WTC11 (cell line): ENCODE results near the gene ASCC1. TPM values are rescaled to one million over a fixed set of nuclear protein-coding genes. Genes with fewer than 3 reads are reported as not detected.

Experiments
- ATAC-seq: fragments of 200-7000 bp; cut with Tn5 transposase; 2 replicates; pipeline ENCODE4 v1.10.0; 2021; ENCODE audit warnings: mild to moderate bottlenecking, moderate library complexity
- CTCF ChIA-PET: fragments of 300-600 bp; sonication (Branson Sonifier 250); formaldehyde crosslinking; loops from one replicate; lab custom pipeline; 2021; ENCODE audit warnings: antibody characterized with exemption; lab: Charles Lee
- POLR2A ChIA-PET: fragments of 350-600 bp; sonication (Branson Sonifier 250); formaldehyde crosslinking; loops from one replicate; lab custom pipeline; 2021; ENCODE audit warnings: antibody characterized with exemption; lab: Charles Lee
- DNase-seq: peaks from one replicate; pipeline ENCODE4 v3.0.0; 2021; ENCODE audit warnings: low spot score
- H3K27ac Mint-ChIP-seq: 2 replicates; pipeline ENCODE4 v1.8.0; 2021; ENCODE audit warnings: mixed read lengths
- H3K27me3 Mint-ChIP-seq: 2 replicates; pipeline ENCODE4 v1.8.0; 2021; ENCODE audit warnings: low read depth, mild to moderate bottlenecking, moderate library complexity, mixed read lengths
- H3K36me3 Mint-ChIP-seq: 2 replicates; pipeline ENCODE4 v1.8.0; 2021; ENCODE audit warnings: mixed read lengths
- H3K4me1 Mint-ChIP-seq: 2 replicates; pipeline ENCODE4 v1.8.0; 2022; ENCODE audit warnings: mixed read lengths
- H3K4me3 Mint-ChIP-seq: 2 replicates; pipeline ENCODE4 v1.8.0; 2021; ENCODE audit warnings: mild to moderate bottlenecking, moderate library complexity, mixed read lengths
- H3K9me3 Mint-ChIP-seq: 2 replicates; pipeline ENCODE4 v1.8.0; 2021; ENCODE audit warnings: mixed read lengths
- CDX4 ChIP-seq: fragments of 250-450 bp; sonication (Bioruptor Pico); IDR thresholded peaks from 2 replicates; pipeline ENCODE4 v1.9.0; 2021; ENCODE audit warnings: moderate library complexity, mild to moderate bottlenecking, inconsistent platforms, borderline replicate concordance
- ELF4 ChIP-seq: sonication (generic); formaldehyde crosslinking; IDR thresholded peaks from 2 replicates; pipeline ENCODE4 v1.8.1; 2022; ENCODE audit warnings: low read depth, mild to moderate bottlenecking, moderate library complexity, missing genetic modification reagents
- FOXP1 ChIP-seq: sonication (generic); formaldehyde crosslinking; IDR thresholded peaks from 2 replicates; pipeline ENCODE4 v1.8.0; 2022; ENCODE audit warnings: missing genetic modification reagents, mild to moderate bottlenecking, moderate library complexity, borderline replicate concordance
- GRHL2 ChIP-seq: fragments of 250-450 bp; sonication (Bioruptor Pico); IDR thresholded peaks from 2 replicates; pipeline ENCODE4 v1.8.0; 2022; ENCODE audit warnings: mild to moderate bottlenecking, moderate library complexity; ENCODE audit not compliant: insufficient replicate concordance, severe bottlenecking
- IRF2 ChIP-seq: sonication (generic); formaldehyde crosslinking; IDR thresholded peaks from 2 replicates; pipeline ENCODE4 v1.8.0; 2022; ENCODE audit warnings: low read depth, missing genetic modification reagents, borderline replicate concordance
- PRDM15 ChIP-seq: sonication (generic); formaldehyde crosslinking; IDR thresholded peaks from 2 replicates; pipeline ENCODE4 v1.8.0; 2022; ENCODE audit warnings: missing genetic modification reagents
- TP53 ChIP-seq: sonication (generic); formaldehyde crosslinking; IDR thresholded peaks from 2 replicates; pipeline ENCODE4 v1.8.1; 2023; ENCODE audit warnings: mild to moderate bottlenecking, missing genetic modification reagents
- ZBTB43 ChIP-seq: sonication (generic); formaldehyde crosslinking; IDR thresholded peaks from 2 replicates; pipeline ENCODE4 v1.8.1; 2023; ENCODE audit warnings: mild to moderate bottlenecking, missing genetic modification reagents
- ZNF121 ChIP-seq: sonication (generic); formaldehyde crosslinking; IDR thresholded peaks from 2 replicates; pipeline ENCODE4 v1.8.0; 2023; ENCODE audit warnings: missing genetic modification reagents
- ZNF317 ChIP-seq: sonication (generic); formaldehyde crosslinking; IDR thresholded peaks from 2 replicates; pipeline ENCODE4 v1.8.1; 2023; ENCODE audit warnings: low read depth, mild to moderate bottlenecking, moderate library complexity, missing genetic modification reagents, borderline replicate concordance
- ZNF396 ChIP-seq: fragments of 250-450 bp; sonication (Bioruptor Pico); IDR thresholded peaks from 2 replicates; pipeline ENCODE4 v1.8.0; 2021; ENCODE audit warnings: mild to moderate bottlenecking, moderate library complexity, borderline replicate concordance
- ZNF425 ChIP-seq: fragments of 250-450 bp; sonication (Bioruptor Pico); conservative IDR thresholded peaks from 2 replicates; pipeline ENCODE4 v1.9.0; 2021; ENCODE audit warnings: mild to moderate bottlenecking
- total RNA-seq: library from RNA; stranded (reverse); gene quantifications from 3 replicates; pipeline ENCODE4 v1.2.3, GENCODE V29; 2021
- TF ChIP-seq, protein P1 (sequence below): sonication (generic); formaldehyde crosslinking; IDR thresholded peaks from 2 replicates; pipeline ENCODE4 v1.8.1; 2023; ENCODE audit warnings: mild to moderate bottlenecking, missing genetic modification reagents, moderate library complexity
- TF ChIP-seq, protein P2 (sequence below): sonication (generic); formaldehyde crosslinking; conservative IDR thresholded peaks from 2 replicates; pipeline ENCODE4 v1.8.1; 2022; ENCODE audit warnings: mild to moderate bottlenecking, missing genetic modification reagents
- TF ChIP-seq, protein P3 (sequence below): sonication (generic); formaldehyde crosslinking; IDR thresholded peaks from 2 replicates; pipeline ENCODE4 v1.8.0; 2022; ENCODE audit warnings: mild to moderate bottlenecking, missing genetic modification reagents
- TF ChIP-seq, protein P4 (sequence below): sonication (generic); formaldehyde crosslinking; IDR thresholded peaks from 2 replicates; pipeline ENCODE4 v1.8.1; 2023; ENCODE audit warnings: mild to moderate bottlenecking, moderate library complexity, missing genetic modification reagents
- TF ChIP-seq, protein P5 (sequence below): sonication (generic); formaldehyde crosslinking; IDR thresholded peaks from 2 replicates; pipeline ENCODE4 v1.8.1; 2022; ENCODE audit warnings: missing genetic modification reagents, borderline replicate concordance

ASCC1 gene
- total RNA-seq, 1 experiment from 2014 or later, result 30.4 TPM

- no peak for DNase-seq
- no peaks in the 10 kb centered on the region for H3K9me3 Mint-ChIP-seq
- H3K4me3 Mint-ChIP-seq, result no peak overlapping the region
- POLR2A ChIA-PET, result interaction anchor here (1.1 to 3.0 kb wide), 4 partner anchors 9 to 60 kb away, joined by 3 to 29 read pairs (median 6); partner anchors contain the start of genes ANAPC16, ASCC1 and DDIT4
- H3K27me3 Mint-ChIP-seq, result no peaks in the 10 kb centered on the region
- H3K4me1 Mint-ChIP-seq, result peaks cover 52% of the 10 kb centered on the region
- H3K27ac Mint-ChIP-seq, result no peak overlapping the region
- no peaks in the 10 kb centered on the region for H3K36me3 Mint-ChIP-seq
- ATAC-seq, result peak; percentile 2; the same call in 1 of the 2 replicates
- CTCF ChIA-PET, result interaction anchor here (0.9 kb wide), 1 partner anchor 10 kb away, joined by 6 read pairs; no protein-coding TSS in a partner anchor
- TF ChIP-seq CDX4 (CRISPR knock-in tag) (no peak), PRDM15 (CRISPR knock-in tag) (peak; percentile 58)
Measured at GRCh38 chr10:72265508-72265907, 49.4 kb upstream of the ASCC1 start.

DNA sequence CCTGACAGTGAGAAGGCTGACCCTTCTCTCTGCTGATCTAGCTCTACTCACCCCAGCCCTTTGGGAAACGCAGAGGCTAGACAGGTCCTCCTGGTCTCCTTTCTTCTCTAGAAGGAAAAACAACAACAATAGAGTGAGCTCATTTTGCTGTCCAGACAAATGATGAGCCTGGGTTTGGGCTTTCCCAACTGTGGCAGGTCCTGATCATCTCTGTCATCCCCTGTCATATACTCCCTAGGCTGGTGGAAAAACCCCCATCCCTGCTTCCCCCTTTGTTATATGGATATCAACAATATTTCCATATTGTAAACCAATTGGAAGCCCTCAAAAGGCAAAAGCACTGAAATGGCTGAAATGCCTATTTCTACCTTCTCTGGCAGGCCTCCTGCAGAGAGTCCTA, 48.5 kb upstream of the ASCC1 start:
- Mint-ChIP-seq H3K4me1 (peaks cover 58% of the 10 kb centered on the region), H3K4me3 (no peak overlapping the region), H3K27me3 (no peaks in the 10 kb centered on the region; the same call in 1 of the 2 replicates), H3K27ac (peak overlapping the region; percentile 17; the same call in 1 of the 2 replicates), H3K36me3 (no peaks in the 10 kb centered on the region), H3K9me3 (no peaks in the 10 kb centered on the region)
- ATAC-seq, result no peak
- CTCF ChIA-PET, result interaction anchor here (0.5 to 0.7 kb wide), 4 partner anchors 11 to 137 kb away, joined by 3 read pairs; no protein-coding TSS in a partner anchor
- POLR2A ChIA-PET, result interaction anchor here (0.5 to 3.0 kb wide), 4 partner anchors 10 to 603 kb away, joined by 3 to 29 read pairs (median 4); partner anchors contain the start of genes ANAPC16, ASCC1 and DDIT4
- DNase-seq, result no peak
- no peak for TF ChIP-seq FOXP1 (CRISPR knock-in tag)
- TF ChIP-seq, protein P1, sequence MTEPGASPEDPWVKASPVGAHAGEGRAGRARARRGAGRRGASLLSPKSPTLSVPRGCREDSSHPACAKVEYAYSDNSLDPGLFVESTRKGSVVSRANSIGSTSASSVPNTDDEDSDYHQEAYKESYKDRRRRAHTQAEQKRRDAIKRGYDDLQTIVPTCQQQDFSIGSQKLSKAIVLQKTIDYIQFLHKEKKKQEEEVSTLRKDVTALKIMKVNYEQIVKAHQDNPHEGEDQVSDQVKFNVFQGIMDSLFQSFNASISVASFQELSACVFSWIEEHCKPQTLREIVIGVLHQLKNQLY (CRISPR knock-in tag), result no peak
- TF ChIP-seq, protein P2, sequence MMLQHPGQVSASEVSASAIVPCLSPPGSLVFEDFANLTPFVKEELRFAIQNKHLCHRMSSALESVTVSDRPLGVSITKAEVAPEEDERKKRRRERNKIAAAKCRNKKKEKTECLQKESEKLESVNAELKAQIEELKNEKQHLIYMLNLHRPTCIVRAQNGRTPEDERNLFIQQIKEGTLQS (CRISPR knock-in tag), result no peak
- no peak for TF ChIP-seq ZNF396
- TF ChIP-seq, protein P3, sequence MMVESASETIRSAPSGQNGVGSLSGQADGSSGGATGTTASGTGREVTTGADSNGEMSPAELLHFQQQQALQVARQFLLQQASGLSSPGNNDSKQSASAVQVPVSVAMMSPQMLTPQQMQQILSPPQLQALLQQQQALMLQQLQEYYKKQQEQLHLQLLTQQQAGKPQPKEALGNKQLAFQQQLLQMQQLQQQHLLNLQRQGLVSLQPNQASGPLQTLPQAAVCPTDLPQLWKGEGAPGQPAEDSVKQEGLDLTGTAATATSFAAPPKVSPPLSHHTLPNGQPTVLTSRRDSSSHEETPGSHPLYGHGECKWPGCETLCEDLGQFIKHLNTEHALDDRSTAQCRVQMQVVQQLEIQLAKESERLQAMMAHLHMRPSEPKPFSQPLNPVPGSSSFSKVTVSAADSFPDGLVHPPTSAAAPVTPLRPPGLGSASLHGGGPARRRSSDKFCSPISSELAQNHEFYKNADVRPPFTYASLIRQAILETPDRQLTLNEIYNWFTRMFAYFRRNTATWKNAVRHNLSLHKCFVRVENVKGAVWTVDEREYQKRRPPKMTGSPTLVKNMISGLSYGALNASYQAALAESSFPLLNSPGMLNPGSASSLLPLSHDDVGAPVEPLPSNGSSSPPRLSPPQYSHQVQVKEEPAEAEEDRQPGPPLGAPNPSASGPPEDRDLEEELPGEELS (CRISPR knock-in tag), result no peak
- no peak for TF ChIP-seq ZBTB43
- TF ChIP-seq, protein P4, sequence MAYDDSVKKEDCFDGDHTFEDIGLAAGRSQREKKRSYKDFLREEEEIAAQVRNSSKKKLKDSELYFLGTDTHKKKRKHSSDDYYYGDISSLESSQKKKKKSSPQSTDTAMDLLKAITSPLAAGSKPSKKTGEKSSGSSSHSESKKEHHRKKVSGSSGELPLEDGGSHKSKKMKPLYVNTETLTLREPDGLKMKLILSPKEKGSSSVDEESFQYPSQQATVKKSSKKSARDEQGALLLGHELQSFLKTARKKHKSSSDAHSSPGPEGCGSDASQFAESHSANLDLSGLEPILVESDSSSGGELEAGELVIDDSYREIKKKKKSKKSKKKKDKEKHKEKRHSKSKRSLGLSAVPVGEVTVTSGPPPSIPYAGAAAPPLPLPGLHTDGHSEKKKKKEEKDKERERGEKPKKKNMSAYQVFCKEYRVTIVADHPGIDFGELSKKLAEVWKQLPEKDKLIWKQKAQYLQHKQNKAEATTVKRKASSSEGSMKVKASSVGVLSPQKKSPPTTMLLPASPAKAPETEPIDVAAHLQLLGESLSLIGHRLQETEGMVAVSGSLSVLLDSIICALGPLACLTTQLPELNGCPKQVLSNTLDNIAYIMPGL (CRISPR knock-in tag), result no peak
- no peak for TF ChIP-seq TP53
- no peak for TF ChIP-seq ZNF317 (CRISPR knock-in tag)
- no peak for TF ChIP-seq ELF4
- TF ChIP-seq, protein P5, sequence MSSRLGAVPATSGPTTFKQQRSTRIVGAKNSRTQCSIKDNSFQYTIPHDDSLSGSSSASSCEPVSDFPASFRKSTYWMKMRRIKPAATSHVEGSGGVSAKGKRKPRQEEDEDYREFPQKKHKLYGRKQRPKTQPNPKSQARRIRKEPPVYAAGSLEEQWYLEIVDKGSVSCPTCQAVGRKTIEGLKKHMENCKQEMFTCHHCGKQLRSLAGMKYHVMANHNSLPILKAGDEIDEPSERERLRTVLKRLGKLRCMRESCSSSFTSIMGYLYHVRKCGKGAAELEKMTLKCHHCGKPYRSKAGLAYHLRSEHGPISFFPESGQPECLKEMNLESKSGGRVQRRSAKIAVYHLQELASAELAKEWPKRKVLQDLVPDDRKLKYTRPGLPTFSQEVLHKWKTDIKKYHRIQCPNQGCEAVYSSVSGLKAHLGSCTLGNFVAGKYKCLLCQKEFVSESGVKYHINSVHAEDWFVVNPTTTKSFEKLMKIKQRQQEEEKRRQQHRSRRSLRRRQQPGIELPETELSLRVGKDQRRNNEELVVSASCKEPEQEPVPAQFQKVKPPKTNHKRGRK (CRISPR knock-in tag), result no peak
- TF ChIP-seq IRF2 (CRISPR knock-in tag), result no peak
- no peak for TF ChIP-seq ZNF425
- TF ChIP-seq ZNF121, result no peak
- no peak for TF ChIP-seq GRHL2 (CRISPR knock-in tag)
